ENCODE data around the gene ADAT2. TPM values are rescaled to one million over a fixed set of nuclear protein-coding genes. Genes with fewer than 3 reads are reported as not detected.

ADAT2 gene
- total and polyA plus RNA-seq, 2 of the 13 experiments (the other 11 are each of a cell fraction or from before 2014, with no cell fraction given) = 10.5 to 18.3 TPM

DNA sequence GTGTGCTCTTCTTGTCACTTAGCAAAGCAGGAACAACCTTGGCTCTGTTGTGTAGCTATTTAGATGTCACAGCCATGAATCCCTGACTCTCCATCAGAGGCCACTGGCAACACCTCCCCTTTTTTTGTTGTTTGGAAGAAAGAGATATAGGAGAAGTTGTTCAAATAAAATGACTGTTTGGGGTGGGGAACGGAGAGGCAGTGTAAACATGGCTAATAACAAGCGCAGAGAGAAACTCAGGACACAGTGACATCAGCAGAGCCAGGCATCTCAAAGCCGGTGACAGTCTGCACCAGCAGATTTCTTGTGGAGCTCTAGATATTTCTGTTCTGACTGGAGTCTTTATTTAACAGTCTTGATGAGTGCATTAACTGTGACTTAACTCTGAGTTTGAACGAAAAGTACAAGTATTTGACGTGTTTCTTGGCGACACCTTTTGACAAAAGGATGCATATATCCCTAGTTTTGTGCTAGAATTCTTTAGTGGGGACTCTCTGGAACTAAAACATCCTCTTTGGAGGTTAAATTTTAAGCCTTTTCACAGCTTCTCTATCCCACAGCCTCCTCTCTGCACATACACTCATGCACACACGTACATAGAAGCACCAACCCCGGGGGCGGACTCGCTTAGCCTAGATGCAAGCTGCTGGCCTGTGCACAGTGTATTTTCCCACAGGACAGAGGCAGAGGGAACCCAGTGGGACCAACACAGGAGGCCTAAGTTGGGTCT lies 53.8 kb downstream of the ADAT2 start (continued):
- TF ChIP-seq, protein P1, sequence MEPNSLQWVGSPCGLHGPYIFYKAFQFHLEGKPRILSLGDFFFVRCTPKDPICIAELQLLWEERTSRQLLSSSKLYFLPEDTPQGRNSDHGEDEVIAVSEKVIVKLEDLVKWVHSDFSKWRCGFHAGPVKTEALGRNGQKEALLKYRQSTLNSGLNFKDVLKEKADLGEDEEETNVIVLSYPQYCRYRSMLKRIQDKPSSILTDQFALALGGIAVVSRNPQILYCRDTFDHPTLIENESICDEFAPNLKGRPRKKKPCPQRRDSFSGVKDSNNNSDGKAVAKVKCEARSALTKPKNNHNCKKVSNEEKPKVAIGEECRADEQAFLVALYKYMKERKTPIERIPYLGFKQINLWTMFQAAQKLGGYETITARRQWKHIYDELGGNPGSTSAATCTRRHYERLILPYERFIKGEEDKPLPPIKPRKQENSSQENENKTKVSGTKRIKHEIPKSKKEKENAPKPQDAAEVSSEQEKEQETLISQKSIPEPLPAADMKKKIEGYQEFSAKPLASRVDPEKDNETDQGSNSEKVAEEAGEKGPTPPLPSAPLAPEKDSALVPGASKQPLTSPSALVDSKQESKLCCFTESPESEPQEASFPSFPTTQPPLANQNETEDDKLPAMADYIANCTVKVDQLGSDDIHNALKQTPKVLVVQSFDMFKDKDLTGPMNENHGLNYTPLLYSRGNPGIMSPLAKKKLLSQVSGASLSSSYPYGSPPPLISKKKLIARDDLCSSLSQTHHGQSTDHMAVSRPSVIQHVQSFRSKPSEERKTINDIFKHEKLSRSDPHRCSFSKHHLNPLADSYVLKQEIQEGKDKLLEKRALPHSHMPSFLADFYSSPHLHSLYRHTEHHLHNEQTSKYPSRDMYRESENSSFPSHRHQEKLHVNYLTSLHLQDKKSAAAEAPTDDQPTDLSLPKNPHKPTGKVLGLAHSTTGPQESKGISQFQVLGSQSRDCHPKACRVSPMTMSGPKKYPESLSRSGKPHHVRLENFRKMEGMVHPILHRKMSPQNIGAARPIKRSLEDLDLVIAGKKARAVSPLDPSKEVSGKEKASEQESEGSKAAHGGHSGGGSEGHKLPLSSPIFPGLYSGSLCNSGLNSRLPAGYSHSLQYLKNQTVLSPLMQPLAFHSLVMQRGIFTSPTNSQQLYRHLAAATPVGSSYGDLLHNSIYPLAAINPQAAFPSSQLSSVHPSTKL (CRISPR knock-in tag; IDR thresholded peaks at IDR 0.05) = peak; percentile 90
- TF ChIP-seq TARDBP (CRISPR knock-in tag; IDR thresholded peaks at IDR 0.05) (peak; percentile 30; the same call in 1 of the 2 replicates), CBFB (CRISPR knock-in tag; IDR thresholded peaks at IDR 0.05) (no peak; the same call in 1 of the 2 replicates), RXRA (CRISPR knock-in tag; IDR thresholded peaks at IDR 0.05) (peak; percentile 31; the same call in 1 of the 2 replicates), CREM (IDR thresholded peaks at IDR 0.05) (peak; percentile 68; the same call in 1 of the 2 replicates), CREM (CRISPR knock-in tag; IDR thresholded peaks at IDR 0.05) (no peak), ZMYM3 (CRISPR knock-in tag; IDR thresholded peaks at IDR 0.05) (no peak), RFXAP (CRISPR knock-in tag; IDR thresholded peaks at IDR 0.05; ENCODE audit: borderline replicate concordance) (no peak), MEIS2 (CRISPR knock-in tag; IDR thresholded peaks at IDR 0.05) (0 out of 2 replicates have a peak, but pooled peaks have one; percentile 36), RBFOX2 (IDR thresholded peaks at IDR 0.05; ENCODE audit: low read depth, low read length) (no peak), FOXO1 (CRISPR knock-in tag; IDR thresholded peaks at IDR 0.05) (peak; percentile 51; the same call in 1 of the 2 replicates), FOXJ3 (CRISPR knock-in tag; IDR thresholded peaks at IDR 0.05; ENCODE audit: borderline replicate concordance) (peak; percentile 56; the same call in 1 of the 2 replicates)
- TF ChIP-seq, protein P2, sequence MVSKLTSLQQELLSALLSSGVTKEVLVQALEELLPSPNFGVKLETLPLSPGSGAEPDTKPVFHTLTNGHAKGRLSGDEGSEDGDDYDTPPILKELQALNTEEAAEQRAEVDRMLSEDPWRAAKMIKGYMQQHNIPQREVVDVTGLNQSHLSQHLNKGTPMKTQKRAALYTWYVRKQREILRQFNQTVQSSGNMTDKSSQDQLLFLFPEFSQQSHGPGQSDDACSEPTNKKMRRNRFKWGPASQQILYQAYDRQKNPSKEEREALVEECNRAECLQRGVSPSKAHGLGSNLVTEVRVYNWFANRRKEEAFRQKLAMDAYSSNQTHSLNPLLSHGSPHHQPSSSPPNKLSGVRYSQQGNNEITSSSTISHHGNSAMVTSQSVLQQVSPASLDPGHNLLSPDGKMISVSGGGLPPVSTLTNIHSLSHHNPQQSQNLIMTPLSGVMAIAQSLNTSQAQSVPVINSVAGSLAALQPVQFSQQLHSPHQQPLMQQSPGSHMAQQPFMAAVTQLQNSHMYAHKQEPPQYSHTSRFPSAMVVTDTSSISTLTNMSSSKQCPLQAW (CRISPR knock-in tag; IDR thresholded peaks at IDR 0.05) = 0 out of 2 replicates have a peak, but pooled peaks have one; percentile 32
- TF ChIP-seq, protein P3, sequence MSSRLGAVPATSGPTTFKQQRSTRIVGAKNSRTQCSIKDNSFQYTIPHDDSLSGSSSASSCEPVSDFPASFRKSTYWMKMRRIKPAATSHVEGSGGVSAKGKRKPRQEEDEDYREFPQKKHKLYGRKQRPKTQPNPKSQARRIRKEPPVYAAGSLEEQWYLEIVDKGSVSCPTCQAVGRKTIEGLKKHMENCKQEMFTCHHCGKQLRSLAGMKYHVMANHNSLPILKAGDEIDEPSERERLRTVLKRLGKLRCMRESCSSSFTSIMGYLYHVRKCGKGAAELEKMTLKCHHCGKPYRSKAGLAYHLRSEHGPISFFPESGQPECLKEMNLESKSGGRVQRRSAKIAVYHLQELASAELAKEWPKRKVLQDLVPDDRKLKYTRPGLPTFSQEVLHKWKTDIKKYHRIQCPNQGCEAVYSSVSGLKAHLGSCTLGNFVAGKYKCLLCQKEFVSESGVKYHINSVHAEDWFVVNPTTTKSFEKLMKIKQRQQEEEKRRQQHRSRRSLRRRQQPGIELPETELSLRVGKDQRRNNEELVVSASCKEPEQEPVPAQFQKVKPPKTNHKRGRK (CRISPR knock-in tag; IDR thresholded peaks at IDR 0.05) = no peak
- TF ChIP-seq, protein P4, sequence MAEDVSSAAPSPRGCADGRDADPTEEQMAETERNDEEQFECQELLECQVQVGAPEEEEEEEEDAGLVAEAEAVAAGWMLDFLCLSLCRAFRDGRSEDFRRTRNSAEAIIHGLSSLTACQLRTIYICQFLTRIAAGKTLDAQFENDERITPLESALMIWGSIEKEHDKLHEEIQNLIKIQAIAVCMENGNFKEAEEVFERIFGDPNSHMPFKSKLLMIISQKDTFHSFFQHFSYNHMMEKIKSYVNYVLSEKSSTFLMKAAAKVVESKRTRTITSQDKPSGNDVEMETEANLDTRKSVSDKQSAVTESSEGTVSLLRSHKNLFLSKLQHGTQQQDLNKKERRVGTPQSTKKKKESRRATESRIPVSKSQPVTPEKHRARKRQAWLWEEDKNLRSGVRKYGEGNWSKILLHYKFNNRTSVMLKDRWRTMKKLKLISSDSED (CRISPR knock-in tag; IDR thresholded peaks at IDR 0.05) = no peak
- TF ChIP-seq, protein P5, sequence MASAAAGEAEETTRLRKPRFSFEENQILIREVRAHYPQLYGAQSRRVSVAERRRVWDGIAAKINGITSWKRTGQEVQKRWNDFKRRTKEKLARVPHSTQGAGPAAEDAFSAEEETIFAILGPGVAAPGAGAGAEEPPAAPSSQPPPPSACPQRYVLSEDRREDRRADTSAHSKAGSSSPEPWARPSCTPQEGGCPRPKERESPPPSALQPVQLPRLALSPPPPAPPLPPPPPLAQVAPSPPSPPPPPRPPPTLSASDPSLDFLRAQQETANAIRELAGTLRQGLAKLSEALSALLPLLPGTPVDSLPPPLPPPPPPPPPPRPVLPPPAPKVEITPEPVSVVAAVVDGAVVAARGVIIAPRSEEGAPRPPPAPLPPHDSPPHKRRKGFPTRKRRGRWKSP (CRISPR knock-in tag; IDR thresholded peaks at IDR 0.05) = no peak
- TF ChIP-seq, protein P6, sequence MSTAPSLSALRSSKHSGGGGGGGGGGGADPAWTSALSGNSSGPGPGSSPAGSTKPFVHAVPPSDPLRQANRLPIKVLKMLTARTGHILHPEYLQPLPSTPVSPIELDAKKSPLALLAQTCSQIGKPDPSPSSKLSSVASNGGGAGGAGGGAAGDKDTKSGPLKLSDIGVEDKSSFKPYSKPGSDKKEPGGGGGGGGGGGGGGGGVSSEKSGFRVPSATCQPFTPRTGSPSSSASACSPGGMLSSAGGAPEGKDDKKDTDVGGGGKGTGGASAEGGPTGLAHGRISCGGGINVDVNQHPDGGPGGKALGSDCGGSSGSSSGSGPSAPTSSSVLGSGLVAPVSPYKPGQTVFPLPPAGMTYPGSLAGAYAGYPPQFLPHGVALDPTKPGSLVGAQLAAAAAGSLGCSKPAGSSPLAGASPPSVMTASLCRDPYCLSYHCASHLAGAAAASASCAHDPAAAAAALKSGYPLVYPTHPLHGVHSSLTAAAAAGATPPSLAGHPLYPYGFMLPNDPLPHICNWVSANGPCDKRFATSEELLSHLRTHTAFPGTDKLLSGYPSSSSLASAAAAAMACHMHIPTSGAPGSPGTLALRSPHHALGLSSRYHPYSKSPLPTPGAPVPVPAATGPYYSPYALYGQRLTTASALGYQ (CRISPR knock-in tag; IDR thresholded peaks at IDR 0.05) = peak; percentile 76; the same call in 1 of the 2 replicates
